ENCODE results near the gene KCNJ16.

KCNJ16 gene

GRCh38 chr17:70105641-70106040 is 30.6 kb downstream of the KCNJ16 start:
- TF ChIP-seq EP300 (IDR thresholded peaks at IDR 0.05; ENCODE audit: borderline replicate concordance) (no peak), TEAD4 (IDR thresholded peaks at IDR 0.05) (no peak), TAF1 (IDR thresholded peaks at IDR 0.05; ENCODE audit: low read depth) (no peak), CREB1 (IDR thresholded peaks at IDR 0.05; ENCODE audit: low read depth) (no peak), RAD21 (IDR thresholded peaks at IDR 0.05; ENCODE audit: low read depth) (no peak), USF1 (IDR thresholded peaks at IDR 0.05) (no peak), FOXM1 (IDR thresholded peaks at IDR 0.05; ENCODE audit: borderline replicate concordance, low read depth) (no peak), EGR1 (IDR thresholded peaks at IDR 0.05) (no peak), CEBPB (IDR thresholded peaks at IDR 0.05) (no peak)

- TF ChIP-seq TAF1 (IDR thresholded peaks at IDR 0.05; ENCODE audit: low read depth) = no peak
- TF ChIP-seq YY1 (IDR thresholded peaks at IDR 0.05; ENCODE audit: low read depth) = no peak
- TF ChIP-seq EGR1 (IDR thresholded peaks at IDR 0.05) = no peak
- TF ChIP-seq TEAD4 (IDR thresholded peaks at IDR 0.05) = no peak
- TF ChIP-seq CREB1 (IDR thresholded peaks at IDR 0.05; ENCODE audit: low read depth) = no peak
- TF ChIP-seq REST (IDR thresholded peaks at IDR 0.05; ENCODE audit: low read depth) = no peak
- TF ChIP-seq RAD21 (IDR thresholded peaks at IDR 0.05; ENCODE audit: low read depth) = no peak
- no peak for TF ChIP-seq USF1 (IDR thresholded peaks at IDR 0.05)
These were observed 31.5 kb downstream of the KCNJ16 start for GRCh38 chr17:70106551-70106950.

- TF ChIP-seq FOXM1 (IDR thresholded peaks at IDR 0.05; ENCODE audit: borderline replicate concordance, low read depth) = no peak
- no peak for TF ChIP-seq ZBTB7A (IDR thresholded peaks at IDR 0.05; ENCODE audit: low read depth)
- no peak for TF ChIP-seq YY1 (IDR thresholded peaks at IDR 0.05; ENCODE audit: low read depth)
- TF ChIP-seq NFIC (IDR thresholded peaks at IDR 0.05) = no peak
- TF ChIP-seq USF1 (IDR thresholded peaks at IDR 0.05) = no peak
- no peak for TF ChIP-seq TAF1 (IDR thresholded peaks at IDR 0.05; ENCODE audit: low read depth)
These were observed 32.4 kb downstream of the KCNJ16 start for GRCh38 chr17:70107441-70107840.

GRCh38 chr17:70107904-70108565 is 33.0 kb downstream of the KCNJ16 start:
- TF ChIP-seq MAX (IDR thresholded peaks at IDR 0.05) (no peak), EP300 (IDR thresholded peaks at IDR 0.05; ENCODE audit: borderline replicate concordance) (no peak), EGR1 (IDR thresholded peaks at IDR 0.05) (no peak), RAD21 (IDR thresholded peaks at IDR 0.05; ENCODE audit: low read depth) (no peak), USF1 (IDR thresholded peaks at IDR 0.05) (no peak), CREB1 (IDR thresholded peaks at IDR 0.05; ENCODE audit: low read depth) (no peak), TCF12 (IDR thresholded peaks at IDR 0.05; ENCODE audit: low read depth) (no peak), REST (IDR thresholded peaks at IDR 0.05; ENCODE audit: low read depth) (no peak), TEAD4 (IDR thresholded peaks at IDR 0.05) (no peak), TAF1 (IDR thresholded peaks at IDR 0.05; ENCODE audit: low read depth) (no peak), FOXM1 (IDR thresholded peaks at IDR 0.05; ENCODE audit: borderline replicate concordance, low read depth) (no peak), CEBPB (IDR thresholded peaks at IDR 0.05) (no peak)

GRCh38 chr17:70109497-70109896 is 34.5 kb downstream of the KCNJ16 start:
- TF ChIP-seq TCF12 (IDR thresholded peaks at IDR 0.05; ENCODE audit: low read depth) (no peak), CEBPB (IDR thresholded peaks at IDR 0.05) (no peak), MAX (IDR thresholded peaks at IDR 0.05) (no peak), TEAD4 (IDR thresholded peaks at IDR 0.05) (no peak), TAF1 (IDR thresholded peaks at IDR 0.05; ENCODE audit: low read depth) (no peak), CREB1 (IDR thresholded peaks at IDR 0.05; ENCODE audit: low read depth) (no peak), USF1 (IDR thresholded peaks at IDR 0.05) (no peak), YY1 (IDR thresholded peaks at IDR 0.05; ENCODE audit: low read depth) (no peak), EP300 (IDR thresholded peaks at IDR 0.05; ENCODE audit: borderline replicate concordance) (no peak), ZBTB7A (IDR thresholded peaks at IDR 0.05; ENCODE audit: low read depth) (no peak), NFIC (IDR thresholded peaks at IDR 0.05) (no peak)
